NCI-H2227 (cell line): ENCODE measurements around the gene PLK5.
A peak's percentile ranks its signal among the peaks of the same experiment; 100 is the strongest.
"Not testable (repeated sequence)": the region's sequence is repeated elsewhere in the genome, so short reads cannot be mapped to it uniquely, and the experiment has no call there.

ENCODE experiments used
- DNase-seq: peaks from one replicate; lab custom pipeline; 2025; ENCODE audit not compliant: unreplicated experiment; lab: John Stamatoyannopoulos, UW

PLK5 gene

GRCh38 chr19:1523412-1524286 lies at the start of gene PLK5:
TSS of gene PLK5 (plus strand) at chr19:1524077. CDS start at chr19:1526997, 2,920 bp downstream.
- DNase-seq = peak; percentile 25

- no peak for DNase-seq
These were observed 49.0 kb upstream of the PLK5 start for GRCh38 chr19:1474765-1475351.

- no peak for DNase-seq
These were observed 48.0 kb upstream of the PLK5 start for GRCh38 chr19:1475751-1476437.

GRCh38 chr19:1477056-1477455 lies 46.8 kb upstream of the PLK5 start:
- not testable (repeated sequence) for DNase-seq

- peak; percentile 95 for DNase-seq
These were observed 44.8 kb upstream of the PLK5 start, which contains the start of gene C19orf25 for GRCh38 chr19:1478934-1479707. TSS of gene C19orf25 (minus strand) at chr19:1479215. CDS start at chr19:1478903, 312 bp downstream.

GRCh38 chr19:1481224-1481892 lies 42.5 kb upstream of the PLK5 start:
- no peak for DNase-seq

GRCh38 chr19:1481893-1482360 lies 42.0 kb upstream of the PLK5 start:
- no peak for DNase-seq

GRCh38 chr19:1482361-1483130 lies 41.3 kb upstream of the PLK5 start:
- DNase-seq = no peak

GRCh38 chr19:1483131-1483978 lies 40.5 kb upstream of the PLK5 start:
- DNase-seq = no peak

- DNase-seq = no peak
These were observed 39.9 kb upstream of the PLK5 start for GRCh38 chr19:1483979-1484428.

GRCh38 chr19:1486720-1487575 lies 36.9 kb upstream of the PLK5 start:
- DNase-seq = no peak

- DNase-seq = no peak
These were observed 36.1 kb upstream of the PLK5 start for GRCh38 chr19:1487576-1488281.

- no peak for DNase-seq
These were observed 35.6 kb upstream of the PLK5 start for GRCh38 chr19:1488282-1488601.

- no peak for DNase-seq
These were observed 34.2 kb upstream of the PLK5 start for GRCh38 chr19:1489463-1490310.

GRCh38 chr19:1490311-1491113 lies 33.4 kb upstream of the PLK5 start, which contains the start of gene PCSK4:
TSS of gene PCSK4 (minus strand) at chr19:1490350. CDS start at chr19:1490346, 4 bp downstream.
- peak; percentile 96 for DNase-seq
